ENCODE measurements around the gene DNAJC10.

- TF ChIP-seq CTCF (IDR thresholded peaks at IDR 0.05; ENCODE audit: low read length): no peak
- TF ChIP-seq EZH2 (optimal IDR thresholded peaks at IDR 0.05; ENCODE audit: low read depth, low read length): no peak
- TF ChIP-seq EZH2phosphoT487 (IDR thresholded peaks at IDR 0.05; ENCODE audit: low read length): no peak
These were observed 35.2 kb upstream of the DNAJC10 start for GRCh38 chr2:182680837-182681236.
